Loucy (cell line): ENCODE results near the gene QPCTL.
"Not testable (repeated sequence)": the region's sequence is repeated elsewhere in the genome, so short reads cannot be mapped to it uniquely, and the experiment has no call there.

Experiments used
- CTCF ChIP-seq: fragments of 200-600 bp; sonication (generic); conservative IDR thresholded peaks from 2 replicates; pipeline ENCODE4 v1.5.1; 2014; ENCODE audit warnings: mild to moderate bottlenecking, antibody characterized with exemption, low read length
- EZH2phosphoT487 ChIP-seq: fragments of 200-600 bp; IDR thresholded peaks from 2 replicates; pipeline ENCODE4 v1.6.1; 2018; ENCODE audit warnings: antibody characterized with exemption, mild to moderate bottlenecking, moderate library complexity, borderline replicate concordance

DNA sequence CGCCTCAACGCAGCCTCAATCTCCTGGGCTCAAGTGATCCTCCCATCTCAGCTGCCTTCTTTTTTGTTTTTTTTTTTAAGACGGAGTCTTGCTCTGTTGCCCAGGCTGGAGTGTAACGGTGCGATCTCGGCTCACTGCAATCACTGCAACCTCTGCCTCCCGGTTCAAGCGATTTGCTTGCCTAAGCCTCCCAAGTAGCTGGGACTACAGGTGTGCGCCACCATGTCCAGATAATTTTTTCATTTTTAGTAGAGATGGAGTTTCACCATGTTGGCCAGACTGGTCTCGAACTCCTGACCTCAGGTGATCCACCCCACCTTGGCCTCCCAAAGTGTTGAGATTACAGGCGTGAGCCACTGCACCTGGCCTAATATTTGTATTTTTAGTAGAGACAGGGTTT, 27.6 kb downstream of the QPCTL start:
- TF ChIP-seq CTCF, EZH2phosphoT487: not testable (repeated sequence)
